B cell (primary cell): ENCODE results near the gene TUT4. TPM values are rescaled to one million over a fixed set of nuclear protein-coding genes. Genes with fewer than 3 reads are reported as not detected.

Source experiments
- ATAC-seq: fragments of 200-7000 bp; cut with Tn5 transposase; one replicate; pipeline ENCODE4 v1.10.0; 2021; ENCODE audit warnings: low read depth, mild to moderate bottlenecking, moderate number of reproducible peaks, moderate library complexity
- CTCF ChIA-PET: fragments of 350-600 bp; sonication (Branson Sonifier 250); formaldehyde crosslinking; loops from one replicate; lab custom pipeline; 2021; ENCODE audit warnings: antibody characterized with exemption, inconsistent platforms; lab: Charles Lee
- POLR2A ChIA-PET: fragments of 350-600 bp; sonication (Branson Sonifier 250); formaldehyde crosslinking; loops from one replicate; lab custom pipeline; 2021; ENCODE audit warnings: antibody characterized with exemption; lab: Charles Lee
- DNase-seq: peaks from one replicate; pipeline ENCODE4 v3.0.0; 2013
- H2AFZ ChIP-seq: 2 replicates; pipeline ENCODE4 v1.6.1; 2012; ENCODE audit warnings: mild to moderate bottlenecking, low read depth, low read length; ENCODE audit not compliant: insufficient read depth, poor library complexity, severe bottlenecking
- H3K27ac ChIP-seq, 2 donors: 1 replicate in 1 of 2; 2 replicates in 1 of 2; pipeline ENCODE4 v1.5.1; 2012 to 2013; ENCODE audit warnings: low read length in 2 of 2, mild to moderate bottlenecking in 2 of 2, moderate library complexity in 1 of 2
- H3K27me3 ChIP-seq, 4 experiments: fragments of 200-600 bp in 1 of 4; sonication (generic) in 1 of 4; replicated peaks in 1 of 4; 1 replicate in 2 of 4; 2 replicates in 2 of 4; pipeline versions ENCODE4 v1.6.1 to v1.7.0; 2013 to 2016; ENCODE audit warnings: low read length in 3 of 4, mild to moderate bottlenecking in 2 of 4, mixed read lengths in 1 of 4, moderate library complexity in 1 of 4; ENCODE audit not compliant: insufficient read depth in 4 of 4, control insufficient read depth in 3 of 4; ENCODE audit errors: control extremely low read depth in 1 of 4
- H3K36me3 ChIP-seq, 2 experiments: replicated peaks in 1 of 2; 1 replicate in 1 of 2; 2 replicates in 1 of 2; pipeline versions ENCODE4 v1.6.1 to v1.7.1; 2013; ENCODE audit warnings: low read length in 1 of 2; ENCODE audit not compliant: insufficient read depth in 2 of 2, control insufficient read depth in 1 of 2; ENCODE audit errors: control extremely low read depth in 1 of 2, extremely low read depth in 1 of 2
- H3K4me1 ChIP-seq, 2 donors: fragments of 200-600 bp in 1 of 2; sonication (generic) in 1 of 2; 1 replicate in 1 of 2; 2 replicates in 1 of 2; pipeline versions ENCODE4 v1.5.1 to v1.6.1; 2013 to 2017; ENCODE audit warnings: low read length in 2 of 2; ENCODE audit not compliant: control insufficient read depth in 2 of 2, insufficient read depth in 2 of 2
- H3K4me2 ChIP-seq: replicated peaks from 2 replicates; pipeline ENCODE3; 2012; ENCODE audit warnings: mild to moderate bottlenecking, low read depth, low read length; ENCODE audit not compliant: poor library complexity, severe bottlenecking
- H3K4me3 ChIP-seq, 5 experiments: fragments of 200-600 bp in 1 of 5; sonication (generic) in 1 of 5; 1 replicate in 3 of 5; 2 replicates in 2 of 5; pipeline versions ENCODE4 v1.5.1 to v1.7.0; 2011 to 2016; ENCODE audit warnings: low read length in 4 of 5, mild to moderate bottlenecking in 4 of 5, low read depth in 2 of 5, control low read depth in 1 of 5, moderate library complexity in 1 of 5; ENCODE audit not compliant: insufficient read depth in 1 of 5; ENCODE audit errors: control extremely low read depth in 1 of 5, extremely low read depth in 1 of 5
- H3K79me2 ChIP-seq: fragments of 200-600 bp; sonication (generic); one replicate; pipeline ENCODE4 v1.6.0; 2016; ENCODE audit warnings: low read length; ENCODE audit not compliant: control insufficient read depth, insufficient read depth
- H3K9ac ChIP-seq: fragments of 200-600 bp; sonication (generic); 2 replicates; pipeline ENCODE4 v1.6.1; 2017; ENCODE audit warnings: mild to moderate bottlenecking, low read length, moderate library complexity
- H3K9me3 ChIP-seq, 3 donors: one replicate each; pipeline versions ENCODE4 v1.6.1 to v1.7.1; 2013; ENCODE audit warnings: low read length in 2 of 3; ENCODE audit not compliant: control insufficient read depth in 2 of 3, insufficient read depth in 1 of 3; ENCODE audit errors: control extremely low read depth in 1 of 3
- H4K20me1 ChIP-seq: 2 replicates; pipeline ENCODE4 v1.6.0; 2012; ENCODE audit warnings: mild to moderate bottlenecking, low read length; ENCODE audit not compliant: insufficient read depth, control insufficient read depth, poor library complexity, severe bottlenecking
- H3K27ac Mint-ChIP-seq: one replicate; pipeline ENCODE4 v1.8.0; 2021; ENCODE audit warnings: mixed read lengths
- H3K27me3 Mint-ChIP-seq: one replicate; pipeline ENCODE4 v1.8.0; 2021; ENCODE audit warnings: mixed read lengths
- H3K4me1 Mint-ChIP-seq: one replicate; pipeline ENCODE4 v1.8.0; 2021; ENCODE audit warnings: mixed read lengths
- H3K4me3 Mint-ChIP-seq: one replicate; pipeline ENCODE4 v1.8.0; 2021; ENCODE audit warnings: mixed read lengths
- H3K9me3 Mint-ChIP-seq: one replicate; pipeline ENCODE4 v1.8.0; 2022; ENCODE audit warnings: mixed read lengths; ENCODE audit not compliant: insufficient read depth
- EZH2 ChIP-seq: IDR thresholded peaks from 2 replicates; pipeline ENCODE4 v1.6.1; 2012; ENCODE audit warnings: borderline replicate concordance, low read depth, mild to moderate bottlenecking, moderate library complexity, low read length; ENCODE audit not compliant: insufficient read depth, poor library complexity, severe bottlenecking
- WGBS: methylation state at CpG from one replicate; pipeline ENCODE4 v1.1.5; 2013; ENCODE audit warnings: missing lambda C conversion rate; ENCODE audit not compliant: insufficient coverage; 5-methylcytosine and 5-hydroxymethylcytosine counted together
- intact Hi-C: fragments of 100-400 bp; cut with micrococcal nuclease; formaldehyde crosslinking; loops from one replicate; pipeline ENCODE4 v1.10.0; 2022
- polyA plus RNA-seq: library from polyadenylated mRNA; depleted of rRNA; stranded (reverse); fragments of >200 nt; gene quantifications from 2 replicates; pipeline ENCODE4 v1.2.3, GENCODE V29; 2012
- total RNA-seq, 2 donors: library from RNA; stranded (reverse); fragments of 120-200 nt in 1 of 2; gene quantifications; 1 replicate in 1 of 2; 2 replicates in 1 of 2; pipeline versions ENCODE4 v1.2.3 to v1.2.4, GENCODE V29; 2013 to 2022
- TF ChIP-seq, protein P1 (sequence below): fragments of 200-600 bp; IDR thresholded peaks from one replicate; pipeline ENCODE4 v1.8.0; 2022; ENCODE audit warnings: antibody characterized with exemption, mild to moderate bottlenecking

Gene TUT4
- total and polyA plus RNA-seq, 2 donors (not counting 1 experiment from before 2014, with no cell fraction given), result 76.6 to 248 TPM

DNA sequence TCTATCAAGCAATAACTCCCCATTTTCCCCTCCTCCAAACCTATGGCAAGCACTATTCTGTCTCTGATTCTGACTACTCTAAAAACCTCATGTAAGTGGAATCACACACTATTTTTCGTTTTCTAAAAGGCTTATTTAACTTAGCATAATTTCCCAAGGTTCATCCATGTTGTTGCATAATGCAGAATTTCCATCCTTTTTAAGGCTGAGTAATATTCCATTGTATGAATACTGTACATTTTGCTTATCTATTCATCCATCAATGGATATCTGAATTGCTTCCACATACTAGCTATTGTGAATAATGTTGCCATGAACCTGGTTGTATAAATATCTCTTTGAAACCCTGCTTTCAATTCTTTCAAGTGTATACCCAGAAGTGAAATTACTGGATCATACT, 48.2 kb downstream of the TUT4 start:
- no peaks in the 10 kb centered on the region for H3K27me3 ChIP-seq
- H3K4me1 Mint-ChIP-seq, result peaks cover 5% of the 10 kb centered on the region
- DNase-seq, result no peak
- WGBS, result no CpG with 5 or more reads among the region's 1 CpG
- H3K9ac ChIP-seq, result no peak overlapping the region
- POLR2A ChIA-PET, result no interaction called here
- H3K9me3 Mint-ChIP-seq, result no peaks in the 10 kb centered on the region
- no peaks in the 10 kb centered on the region for H3K27me3 Mint-ChIP-seq
- H3K27ac ChIP-seq, result no peak overlapping the region
- H3K4me3 Mint-ChIP-seq, result no peak overlapping the region
- intact Hi-C loops, result no loop called here
- CTCF ChIA-PET, result interaction anchor here (0.6 kb wide), 1 partner anchor 194 kb away, joined by 3 read pairs; no protein-coding TSS in a partner anchor
- TF ChIP-seq EZH2, result no peak
- TF ChIP-seq, protein P1, sequence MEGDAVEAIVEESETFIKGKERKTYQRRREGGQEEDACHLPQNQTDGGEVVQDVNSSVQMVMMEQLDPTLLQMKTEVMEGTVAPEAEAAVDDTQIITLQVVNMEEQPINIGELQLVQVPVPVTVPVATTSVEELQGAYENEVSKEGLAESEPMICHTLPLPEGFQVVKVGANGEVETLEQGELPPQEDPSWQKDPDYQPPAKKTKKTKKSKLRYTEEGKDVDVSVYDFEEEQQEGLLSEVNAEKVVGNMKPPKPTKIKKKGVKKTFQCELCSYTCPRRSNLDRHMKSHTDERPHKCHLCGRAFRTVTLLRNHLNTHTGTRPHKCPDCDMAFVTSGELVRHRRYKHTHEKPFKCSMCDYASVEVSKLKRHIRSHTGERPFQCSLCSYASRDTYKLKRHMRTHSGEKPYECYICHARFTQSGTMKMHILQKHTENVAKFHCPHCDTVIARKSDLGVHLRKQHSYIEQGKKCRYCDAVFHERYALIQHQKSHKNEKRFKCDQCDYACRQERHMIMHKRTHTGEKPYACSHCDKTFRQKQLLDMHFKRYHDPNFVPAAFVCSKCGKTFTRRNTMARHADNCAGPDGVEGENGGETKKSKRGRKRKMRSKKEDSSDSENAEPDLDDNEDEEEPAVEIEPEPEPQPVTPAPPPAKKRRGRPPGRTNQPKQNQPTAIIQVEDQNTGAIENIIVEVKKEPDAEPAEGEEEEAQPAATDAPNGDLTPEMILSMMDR, result no peak
- H3K4me1 ChIP-seq, result no peaks in the 10 kb centered on the region
- peaks cover 5% of the 10 kb centered on the region for H4K20me1 ChIP-seq
- H3K27ac Mint-ChIP-seq, result no peak overlapping the region
- H2AFZ ChIP-seq, result no peak overlapping the region
- H3K4me3 ChIP-seq, result no peak overlapping the region
- H3K9me3 ChIP-seq, result no peaks in the 10 kb centered on the region
- no peak for ATAC-seq
- H3K36me3 ChIP-seq, result peaks cover 5 to 31% of the 10 kb centered on the region in 2 experiments
- no peak overlapping the region for H3K4me2 ChIP-seq
- peaks cover 4% of the 10 kb centered on the region for H3K79me2 ChIP-seq

DNA sequence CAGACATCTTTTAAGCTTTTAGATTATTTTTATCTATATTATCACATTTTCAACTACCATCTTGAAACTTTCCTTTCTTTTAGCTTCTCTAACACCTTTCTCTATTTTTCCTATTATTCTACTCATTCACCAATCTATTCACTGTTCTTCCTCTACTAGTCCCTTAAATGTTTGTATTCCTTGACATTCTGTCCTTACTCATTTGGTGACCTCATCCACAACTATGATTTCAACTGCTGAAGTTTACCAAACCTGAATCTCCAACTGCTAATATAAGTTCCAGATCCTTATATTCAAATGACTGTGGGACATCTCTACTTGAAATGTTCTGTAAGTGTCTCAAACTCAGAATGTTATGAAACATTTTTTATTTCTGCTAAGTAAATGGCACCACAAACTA, 49.2 kb downstream of the TUT4 start:
- Histone ChIP-seq H3K9ac (no peak overlapping the region), H3K27ac (no peak overlapping the region), H2AFZ (no peak overlapping the region), H3K27me3 (no peaks in the 10 kb centered on the region), H4K20me1 (peaks cover 14% of the 10 kb centered on the region), H3K36me3 (peaks cover 1 to 27% of the 10 kb centered on the region in 2 experiments), H3K9me3 (no peaks in the 10 kb centered on the region), H3K79me2 (peaks cover 12% of the 10 kb centered on the region), H3K4me2 (no peak overlapping the region), H3K4me1 (no peaks in the 10 kb centered on the region), H3K4me3 (no peak overlapping the region)
- intact Hi-C loops, result no loop called here
- ATAC-seq (no peak), DNase-seq (no peak)
- peak overlapping the region; percentile 1 for H3K27ac Mint-ChIP-seq
- CTCF ChIA-PET, result no interaction called here
- no peaks in the 10 kb centered on the region for H3K27me3 Mint-ChIP-seq
- no peak overlapping the region for H3K4me3 Mint-ChIP-seq
- H3K4me1 Mint-ChIP-seq, result peaks cover 5% of the 10 kb centered on the region
- H3K9me3 Mint-ChIP-seq, result no peaks in the 10 kb centered on the region
- TF ChIP-seq, protein P1, result no peak
- TF ChIP-seq EZH2, result no peak
- POLR2A ChIA-PET, result no interaction called here
